ENCODE measurements around the gene GPR143. TPM values are rescaled to one million over a fixed set of nuclear protein-coding genes. Genes with fewer than 3 reads are reported as not detected.

GPR143 gene
- total RNA-seq, 6 experiments from 2014 or later: 0.26 to 1.1 (median 0.43) TPM; not detected in 1

DNA sequence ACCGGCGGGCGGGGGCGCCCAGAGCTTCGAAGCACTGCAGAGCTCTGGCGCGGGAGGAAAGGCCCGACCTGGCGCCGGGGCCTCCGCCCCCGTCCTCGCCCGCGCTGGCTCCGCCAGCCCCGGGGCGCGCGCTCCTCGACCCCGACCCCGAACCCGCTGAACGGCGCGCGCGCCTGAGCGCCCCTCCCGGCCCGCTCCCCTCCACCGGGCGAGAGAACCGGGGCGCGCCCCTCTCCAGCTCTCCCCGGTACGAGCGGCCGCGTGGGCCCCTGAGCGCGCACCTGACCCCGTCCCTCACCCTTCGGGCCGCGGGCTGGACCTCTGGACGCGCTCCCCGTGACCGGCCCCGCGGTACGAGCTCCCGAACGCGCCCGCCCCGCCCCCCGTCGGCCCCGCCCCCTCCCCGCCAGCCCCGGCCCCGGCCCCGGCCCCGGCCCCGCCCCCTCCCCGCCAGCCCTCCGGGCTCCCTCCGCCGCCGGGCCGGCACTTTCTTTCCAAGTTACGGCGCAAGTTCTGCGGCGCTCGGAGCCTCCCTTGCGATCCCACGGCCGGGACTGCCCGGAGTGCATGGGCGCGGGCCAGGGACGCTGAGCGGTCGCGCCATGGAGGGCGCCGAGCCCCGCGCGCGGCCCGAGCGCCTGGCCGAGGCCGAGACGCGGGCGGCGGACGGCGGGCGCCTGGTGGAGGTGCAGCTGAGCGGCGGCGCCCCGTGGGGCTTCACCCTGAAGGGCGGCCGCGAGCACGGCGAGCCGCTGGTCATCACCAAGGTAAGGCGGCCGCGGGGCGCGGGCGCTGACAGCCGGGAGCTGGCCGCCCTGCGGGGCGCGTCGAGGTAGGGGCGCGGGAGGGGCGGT, 20.5 kb upstream of the GPR143 start, which contains the start of gene SHROOM2:
TSS of gene SHROOM2 (plus strand) at position 486 of the 854 bp plus-strand sequence. CDS start at position 603, 117 bp downstream.
- DNase-seq: peak; percentile 52 to 59 (median 52)
- H3K36me3 ChIP-seq: no peaks in the 10 kb centered on the region
- peaks cover 0 to 16% (median 7%) of the 10 kb centered on the region in 4 donors for H3K4me1 ChIP-seq
- H3K4me3 ChIP-seq: peak within 1 kb of the TSS; percentile 46 to 66 (median 50)
- no peak for TF ChIP-seq POLR2A (IDR thresholded peaks at IDR 0.05)
- intact Hi-C loops (cut with DNase I): no loop called here
- WGBS (ENCODE audit: insufficient coverage, low coverage, low lambda C conversion rate, missing lambda C conversion rate): no CpG with 5 or more reads among the region's 132 CpGs
- H3K9me3 ChIP-seq: no peaks in the 10 kb centered on the region
- ATAC-seq: peak; percentile 47 to 68 (median 60)
- H3K27me3 ChIP-seq: no peaks in the 10 kb centered on the region
- peak within 1 kb of the TSS; percentile 62 to 76 (median 70) for H3K27ac ChIP-seq

DNA sequence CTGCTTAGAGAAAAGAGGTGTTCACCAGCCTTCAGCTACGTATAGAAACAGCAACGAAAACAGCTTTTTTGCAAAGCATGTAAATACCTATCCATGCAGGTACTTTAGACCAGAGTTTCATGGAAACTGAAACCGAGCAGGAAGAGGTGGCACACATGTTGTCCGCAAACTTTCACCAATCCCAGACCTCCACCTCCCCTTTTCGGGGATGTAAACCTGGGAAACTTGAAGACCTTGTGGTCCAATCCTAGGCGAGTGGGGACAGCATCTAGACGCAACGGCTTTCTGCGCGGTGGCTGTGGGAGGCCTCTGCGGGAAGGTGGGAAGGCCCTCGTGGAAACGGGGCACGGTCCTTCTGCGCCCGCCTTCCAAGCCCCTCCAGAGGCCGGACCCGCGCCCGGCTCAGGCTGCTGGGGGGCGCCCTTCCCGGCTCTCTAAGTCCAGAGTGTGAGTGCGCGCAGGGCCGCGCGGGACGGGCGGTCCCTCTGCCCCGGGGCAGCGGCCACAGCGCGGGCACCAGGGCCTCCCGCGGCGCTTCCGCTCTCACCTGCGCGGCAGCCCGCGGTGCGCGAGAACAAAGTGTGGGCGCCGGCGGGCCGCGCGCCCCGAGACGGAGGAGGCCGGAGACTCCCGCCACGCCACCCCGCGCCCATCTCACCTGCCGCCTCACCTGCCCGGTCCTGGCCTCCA, 19.8 kb upstream of the GPR143 start:
- DNase-seq: peak in 1 of 3 donors; percentile 44
- Histone ChIP-seq H3K27me3 (no peaks in the 10 kb centered on the region), H3K36me3 (no peaks in the 10 kb centered on the region), H3K4me3 (peak overlapping the region; percentile 30 to 66 (median 50)), H3K9me3 (no peaks in the 10 kb centered on the region), H3K4me1 (peaks cover 0 to 16% (median 7%) of the 10 kb centered on the region in 4 donors), H3K27ac (no peak overlapping the region)
- ATAC-seq: peak in 3 of 4 donors; percentile 4 to 8 (median 4)
- intact Hi-C loops (cut with DNase I): no loop called here
- WGBS (ENCODE audit: insufficient coverage, low coverage, low lambda C conversion rate, missing lambda C conversion rate): 25% methylated on average over 6 of the region's 58 CpGs
- TF ChIP-seq, protein P1, sequence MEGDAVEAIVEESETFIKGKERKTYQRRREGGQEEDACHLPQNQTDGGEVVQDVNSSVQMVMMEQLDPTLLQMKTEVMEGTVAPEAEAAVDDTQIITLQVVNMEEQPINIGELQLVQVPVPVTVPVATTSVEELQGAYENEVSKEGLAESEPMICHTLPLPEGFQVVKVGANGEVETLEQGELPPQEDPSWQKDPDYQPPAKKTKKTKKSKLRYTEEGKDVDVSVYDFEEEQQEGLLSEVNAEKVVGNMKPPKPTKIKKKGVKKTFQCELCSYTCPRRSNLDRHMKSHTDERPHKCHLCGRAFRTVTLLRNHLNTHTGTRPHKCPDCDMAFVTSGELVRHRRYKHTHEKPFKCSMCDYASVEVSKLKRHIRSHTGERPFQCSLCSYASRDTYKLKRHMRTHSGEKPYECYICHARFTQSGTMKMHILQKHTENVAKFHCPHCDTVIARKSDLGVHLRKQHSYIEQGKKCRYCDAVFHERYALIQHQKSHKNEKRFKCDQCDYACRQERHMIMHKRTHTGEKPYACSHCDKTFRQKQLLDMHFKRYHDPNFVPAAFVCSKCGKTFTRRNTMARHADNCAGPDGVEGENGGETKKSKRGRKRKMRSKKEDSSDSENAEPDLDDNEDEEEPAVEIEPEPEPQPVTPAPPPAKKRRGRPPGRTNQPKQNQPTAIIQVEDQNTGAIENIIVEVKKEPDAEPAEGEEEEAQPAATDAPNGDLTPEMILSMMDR (IDR thresholded peaks at IDR 0.05): no peak
- TF ChIP-seq POLR2A (IDR thresholded peaks at IDR 0.05): no peak

DNA sequence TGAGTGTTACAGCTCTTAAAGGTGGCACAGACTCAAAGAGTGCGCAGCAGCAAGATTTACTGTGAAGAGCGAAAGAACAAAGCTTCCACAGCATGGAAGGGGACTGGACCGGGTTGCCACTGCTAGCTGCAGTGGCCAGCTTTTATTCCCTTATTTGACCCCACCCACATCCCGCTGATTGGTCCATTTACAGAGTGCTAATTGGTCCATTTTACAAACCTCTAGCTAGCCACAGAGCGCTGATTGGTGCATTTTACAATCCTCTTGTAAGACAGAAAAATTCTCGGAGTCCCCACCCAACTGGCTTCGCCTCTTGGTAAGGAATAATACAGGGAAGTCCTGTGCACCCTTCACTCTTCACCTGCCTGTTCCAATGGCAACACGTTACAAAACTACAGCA, 18.7 kb upstream of the GPR143 start:
- Histone ChIP-seq H3K4me1 (peaks cover 0 to 11% (median 5%) of the 10 kb centered on the region in 4 donors), H3K36me3 (no peaks in the 10 kb centered on the region), H3K27ac (no peak overlapping the region), H3K4me3 (no peak overlapping the region), H3K9me3 (no peaks in the 10 kb centered on the region), H3K27me3 (no peaks in the 10 kb centered on the region)
- WGBS (ENCODE audit: insufficient coverage, low coverage, low lambda C conversion rate, missing lambda C conversion rate): 84% methylated on average over 4 of the region's 8 CpGs
- no peak for DNase-seq
- ATAC-seq: no peak
- TF ChIP-seq POLR2A (IDR thresholded peaks at IDR 0.05): no peak
- TF ChIP-seq, protein P1 (IDR thresholded peaks at IDR 0.05): no peak
- intact Hi-C loops (cut with DNase I): no loop called here

DNA sequence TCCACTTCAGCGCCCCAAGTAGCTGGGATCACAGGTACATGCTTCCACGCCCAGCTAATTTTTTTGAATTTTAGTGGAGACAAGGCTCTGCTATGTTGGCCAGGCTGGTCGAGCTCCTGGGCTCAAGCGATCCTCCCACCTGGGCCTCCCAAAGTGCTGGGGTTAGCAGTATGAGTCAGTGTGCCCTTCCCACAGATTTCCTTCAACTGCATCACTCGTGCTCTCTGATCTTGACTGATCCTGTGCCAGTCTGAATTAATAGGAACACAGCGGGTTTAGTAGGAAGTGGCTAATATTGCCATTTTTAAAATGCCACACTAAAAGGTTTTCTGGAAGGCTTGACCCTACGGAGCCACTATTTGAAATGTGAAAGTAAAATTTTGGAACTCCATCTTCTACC, 16.3 kb upstream of the GPR143 start:
- H3K4me3 ChIP-seq: no peak overlapping the region
- intact Hi-C loops (cut with DNase I): no loop called here
- no peaks in the 10 kb centered on the region for H3K36me3 ChIP-seq
- no peaks in the 10 kb centered on the region for H3K27me3 ChIP-seq
- H3K9me3 ChIP-seq: no peaks in the 10 kb centered on the region
- no peak overlapping the region for H3K27ac ChIP-seq
- TF ChIP-seq, protein P1 (IDR thresholded peaks at IDR 0.05): no peak
- TF ChIP-seq POLR2A (IDR thresholded peaks at IDR 0.05): no peak
- ATAC-seq (no peak), DNase-seq (no peak)
- no peaks in the 10 kb centered on the region for H3K4me1 ChIP-seq
- WGBS (ENCODE audit: insufficient coverage, low coverage, low lambda C conversion rate, missing lambda C conversion rate): 73% methylated on average over 5 of the region's 7 CpGs

DNA sequence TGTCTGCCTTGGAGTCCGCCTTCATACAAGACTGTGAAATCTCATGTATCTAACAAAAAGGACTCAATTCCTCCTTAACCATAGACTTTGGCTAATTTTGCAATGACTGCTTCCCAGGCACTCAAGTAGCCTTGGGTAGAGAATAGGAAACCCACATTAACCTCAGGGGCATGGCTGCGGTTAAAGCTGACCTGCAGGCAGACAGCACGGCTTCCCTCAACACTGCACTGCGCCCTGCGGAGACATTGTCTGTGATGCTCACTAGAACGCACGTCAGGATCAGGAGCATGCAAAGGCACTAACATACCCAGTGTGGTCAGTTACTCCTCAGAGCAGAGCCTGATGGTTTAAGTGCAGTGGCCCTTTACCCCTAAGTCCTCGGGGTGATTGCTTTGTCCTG, 10.3 kb upstream of the GPR143 start:
- Histone ChIP-seq H3K9me3 (no peaks in the 10 kb centered on the region), H3K4me3 (no peak overlapping the region), H3K4me1 (no peaks in the 10 kb centered on the region), H3K27ac (no peak overlapping the region), H3K27me3 (no peaks in the 10 kb centered on the region), H3K36me3 (no peaks in the 10 kb centered on the region)
- intact Hi-C loops (cut with DNase I): no loop called here
- ATAC-seq (no peak), DNase-seq (no peak)
- WGBS (ENCODE audit: insufficient coverage, low coverage, low lambda C conversion rate, missing lambda C conversion rate): 53% methylated on average over 8 of the region's 8 CpGs
- TF ChIP-seq, protein P1 (IDR thresholded peaks at IDR 0.05): no peak
- TF ChIP-seq POLR2A (IDR thresholded peaks at IDR 0.05): no peak

Measured in right lobe of liver (tissue), 6 donors.